Hematopoietic multipotent progenitor cell treated with erythropoietin and hydrocortisone succinate and interleukin-3 and kit ligand, for 4 days (in vitro differentiated cells): ENCODE measurements around the gene ITSN2.
"Not testable (repeated sequence)": the region's sequence is repeated elsewhere in the genome, so short reads cannot be mapped to it uniquely, and the experiment has no call there.

Source experiments
- DNase-seq: peaks from one replicate; pipeline ENCODE4 v3.0.0-alpha.2; 2015

ITSN2 gene

DNA sequence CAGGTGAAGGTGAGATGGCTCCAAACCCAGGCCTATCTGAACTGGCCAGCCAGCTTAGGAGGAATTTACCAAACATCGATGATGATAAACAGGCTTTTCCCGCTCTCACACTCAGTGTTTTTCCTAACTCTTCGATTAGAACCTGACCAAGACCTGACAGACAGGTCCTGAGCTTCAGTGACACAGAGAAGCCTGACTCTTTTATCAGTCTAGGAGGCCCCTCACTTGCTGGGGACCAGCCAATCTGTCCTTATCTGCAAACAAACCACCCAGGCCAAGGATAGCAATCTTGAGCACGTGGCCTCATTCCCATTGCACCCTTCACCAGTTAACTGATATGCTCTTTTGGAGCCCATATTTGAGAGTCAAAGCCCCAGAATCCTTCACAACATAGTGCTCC lies 1.9 kb upstream of the ITSN2 start:
- peak; percentile 53 for DNase-seq

DNA sequence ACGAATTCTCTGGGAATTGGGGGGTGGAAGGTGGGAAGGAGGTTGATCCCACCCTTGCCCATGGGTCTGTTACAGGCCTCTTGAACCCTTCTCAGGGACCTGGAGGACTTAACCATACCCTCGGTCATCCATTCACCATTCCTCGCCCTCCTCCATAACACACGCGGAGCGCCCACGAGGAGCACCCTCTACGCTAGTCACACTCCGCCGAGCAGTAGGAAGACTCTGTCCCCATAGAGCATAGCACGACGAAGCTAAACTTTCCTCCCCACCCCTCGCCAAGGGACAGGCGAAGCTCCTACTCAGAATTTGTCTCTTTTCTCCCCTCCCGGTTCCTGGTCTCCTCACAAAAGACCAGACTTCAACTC lies 611 bp upstream of the ITSN2 start:
- DNase-seq = no peak

DNA sequence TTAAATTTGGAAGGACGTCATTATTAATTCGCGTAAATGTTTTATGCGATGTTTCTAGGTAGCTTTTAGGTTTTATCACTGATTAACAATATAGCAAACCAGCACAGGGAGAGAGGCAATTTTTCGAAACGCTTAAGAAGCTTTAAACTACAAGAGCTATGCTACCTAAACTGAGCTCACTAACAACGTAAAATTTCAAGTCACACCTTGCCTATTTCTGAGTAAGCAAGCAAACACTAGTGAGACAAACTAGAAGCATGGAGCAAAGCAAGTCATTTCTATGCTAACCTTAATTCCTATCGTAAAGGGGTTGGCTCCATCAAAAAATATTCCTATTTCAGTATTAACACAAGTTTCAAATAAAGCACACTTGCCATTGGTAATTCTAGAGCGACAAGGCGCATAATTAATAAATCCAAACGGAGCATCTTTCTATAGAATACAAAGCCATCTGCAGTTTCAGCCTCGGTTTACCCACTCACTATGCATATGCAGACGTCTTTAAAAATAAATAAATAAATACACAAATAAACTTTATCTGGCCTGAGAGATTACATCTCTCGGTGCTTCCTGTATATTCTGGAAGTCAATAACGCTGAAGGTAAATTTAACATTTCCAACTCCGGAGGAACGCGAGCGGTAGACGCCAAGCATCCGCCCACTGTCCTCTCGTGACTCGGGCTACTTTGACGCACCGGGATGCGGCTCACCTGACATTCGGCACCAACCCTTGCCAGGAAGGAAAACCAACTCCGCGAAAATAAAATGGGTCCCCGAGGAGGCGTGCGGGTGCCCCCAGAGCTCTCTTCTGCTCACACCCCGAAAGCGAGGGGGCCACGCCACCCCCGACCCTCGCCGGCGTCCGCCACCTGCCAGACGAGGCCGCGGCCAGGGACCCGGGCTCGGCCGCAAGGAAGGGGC lies 947 bp downstream of the ITSN2 start:
- no peak for DNase-seq

DNA sequence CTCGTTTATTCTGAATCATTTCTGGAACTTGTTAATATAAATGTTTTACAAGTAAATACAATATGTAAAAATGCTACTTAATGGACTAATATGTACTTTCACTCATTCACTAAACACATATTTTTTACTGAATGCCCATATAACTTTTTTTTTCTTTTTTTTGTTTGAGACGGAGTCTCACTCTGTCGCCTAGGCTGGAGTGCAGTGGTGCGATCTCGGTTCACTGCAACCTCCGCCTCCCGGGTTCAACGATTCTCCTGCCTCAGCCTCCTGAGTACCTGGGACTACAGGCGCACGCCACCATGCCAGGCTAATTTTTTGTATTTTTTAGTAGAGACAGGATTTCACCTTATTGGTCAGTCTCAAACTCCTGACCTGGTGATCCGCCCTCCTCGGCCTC lies 2.6 kb downstream of the ITSN2 start:
- not testable (repeated sequence) for DNase-seq

- DNase-seq = not testable (repeated sequence)
Observed at GRCh38 chr2:24357115-24357514, 3.2 kb downstream of the ITSN2 start.

GRCh38 chr2:24354957-24355356 lies 5.4 kb downstream of the ITSN2 start:
- peak; percentile 65 for DNase-seq

DNA sequence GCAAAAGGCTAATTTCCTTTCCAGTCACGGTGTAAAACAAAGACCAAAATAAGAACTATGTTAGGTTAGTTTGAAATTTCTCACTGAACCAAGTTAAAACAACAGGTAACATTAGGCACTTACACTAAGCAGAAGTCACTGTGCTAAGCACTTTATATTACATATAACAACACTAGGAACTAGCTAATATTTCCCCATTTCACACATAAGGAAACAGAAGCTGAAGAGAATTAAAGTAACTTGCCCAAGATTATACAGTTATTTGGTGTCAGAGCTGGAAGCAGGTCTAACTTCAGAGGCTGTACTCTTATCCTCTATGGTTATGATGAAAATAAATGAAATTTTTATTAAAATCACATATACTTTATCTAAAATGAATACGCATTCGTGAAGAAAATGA lies 5.9 kb downstream of the ITSN2 start:
- no peak for DNase-seq

DNA sequence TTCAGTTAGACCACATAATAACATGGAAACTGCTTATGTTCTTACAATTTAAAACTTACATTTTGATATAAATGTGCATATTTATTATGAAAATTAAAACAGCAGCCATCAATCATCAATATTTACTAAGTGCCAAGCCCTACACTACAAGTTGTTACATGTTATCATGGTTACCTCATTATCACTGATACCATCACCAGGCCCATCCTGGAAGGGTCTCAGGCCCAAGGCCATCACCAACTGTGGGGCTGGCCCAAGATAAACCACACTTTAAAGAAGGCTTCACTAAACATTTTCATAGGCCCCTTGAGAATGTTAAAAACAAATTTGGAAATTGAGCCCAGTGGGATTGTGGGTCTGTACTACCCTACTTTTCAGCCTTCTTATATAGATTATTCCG lies 6.4 kb downstream of the ITSN2 start:
- no peak for DNase-seq

DNA sequence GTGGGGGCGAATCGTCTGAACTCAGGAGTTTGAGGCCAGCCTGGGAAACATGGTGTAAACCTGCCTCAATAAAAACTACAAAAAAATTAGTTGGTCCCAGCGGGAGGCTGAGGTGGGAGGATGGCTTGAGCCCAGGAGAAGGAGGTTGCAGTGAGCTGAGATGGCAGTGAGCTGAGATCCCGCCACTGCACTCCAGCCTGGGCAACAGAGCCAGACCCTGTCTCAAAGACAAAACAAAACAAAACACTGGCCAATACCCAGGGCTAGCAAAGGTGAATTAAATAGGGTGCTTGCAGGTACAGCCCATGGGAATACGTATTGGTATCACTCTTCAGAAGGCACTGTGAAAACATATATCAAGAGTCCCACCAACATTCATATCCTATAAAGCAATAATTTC lies 7.0 kb downstream of the ITSN2 start:
- no peak for DNase-seq

GRCh38 chr2:24352664-24353063 lies 7.7 kb downstream of the ITSN2 start:
- no peak for DNase-seq

GRCh38 chr2:24351981-24352380 lies 8.4 kb downstream of the ITSN2 start:
- DNase-seq = no peak

GRCh38 chr2:24351627-24351938 lies 8.8 kb downstream of the ITSN2 start:
- DNase-seq = no peak

GRCh38 chr2:24350826-24351626 lies 9.3 kb downstream of the ITSN2 start:
- DNase-seq = no peak

DNA sequence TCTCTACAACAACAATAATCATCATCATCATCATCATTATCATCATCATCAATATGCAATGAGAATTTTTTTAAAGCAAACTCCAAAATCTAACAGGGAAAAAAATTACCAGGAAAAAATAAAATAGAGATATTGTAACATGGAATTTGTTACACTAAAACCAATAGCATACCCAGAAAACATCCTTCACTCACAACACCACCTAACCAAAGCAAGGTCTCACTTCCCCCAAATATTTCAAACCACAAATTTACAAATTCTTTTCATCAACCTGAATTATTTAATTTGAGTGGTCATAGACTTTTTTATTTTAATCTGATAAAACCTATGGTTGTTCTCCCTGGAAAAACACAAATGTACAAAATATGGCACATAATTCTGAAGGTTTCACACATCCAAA lies 11.2 kb downstream of the ITSN2 start:
- DNase-seq = no peak

GRCh38 chr2:24345937-24346336 lies 14.4 kb downstream of the ITSN2 start:
- DNase-seq = no peak

DNA sequence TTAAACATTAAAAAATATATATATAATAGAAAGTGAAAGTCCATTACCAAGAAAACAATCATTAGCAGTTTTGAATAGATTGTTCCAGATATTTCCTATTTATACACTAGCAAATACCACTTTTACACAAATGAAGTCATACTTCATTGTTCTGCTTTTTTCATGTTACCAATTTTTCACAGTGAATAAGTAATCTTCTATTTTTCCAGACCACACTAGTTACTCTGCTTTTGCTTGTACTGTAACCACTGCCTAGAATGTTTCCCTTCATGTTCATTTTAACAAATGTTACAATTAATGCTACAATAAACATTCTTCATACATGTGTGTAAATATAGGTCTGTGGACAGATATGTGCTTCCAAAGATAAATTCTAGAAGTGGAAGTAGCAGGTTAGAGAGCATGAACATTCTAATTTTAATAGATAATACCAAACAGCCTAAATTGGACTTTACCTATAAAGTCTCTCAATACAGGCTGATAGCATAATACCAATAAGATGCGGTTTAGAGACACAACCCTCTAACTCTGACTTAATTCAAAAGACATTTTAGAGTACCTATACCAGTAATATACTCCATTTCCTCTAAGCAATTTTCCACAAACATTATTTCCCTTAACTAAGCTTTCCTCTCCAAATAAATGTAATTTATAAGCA lies 17.0 kb downstream of the ITSN2 start:
- no peak for DNase-seq

- DNase-seq = no peak
Observed at GRCh38 chr2:24342110-24342910, 18.0 kb downstream of the ITSN2 start.

DNA sequence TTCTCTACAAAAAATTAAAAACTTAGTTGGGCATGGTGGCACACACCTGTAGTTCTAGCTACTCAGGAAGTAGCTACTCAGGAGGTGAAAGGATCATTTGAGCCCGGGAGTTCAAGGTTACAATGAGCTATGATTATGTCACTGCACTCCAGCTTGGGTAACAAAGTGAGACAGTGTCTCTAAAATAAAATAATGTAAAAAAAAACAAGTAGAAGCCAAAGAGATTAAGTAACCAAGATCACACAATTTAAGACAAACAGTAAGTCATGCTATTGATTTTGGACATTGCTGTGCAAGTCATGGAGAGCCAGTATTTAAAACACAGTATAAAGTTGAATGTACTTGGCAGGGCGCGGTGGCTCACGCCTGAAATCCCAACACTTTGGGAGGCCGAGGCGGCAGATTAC lies 20.5 kb downstream of the ITSN2 start:
- DNase-seq = no peak

- DNase-seq = not testable (repeated sequence)
Observed at GRCh38 chr2:24339098-24339497, 21.2 kb downstream of the ITSN2 start.

GRCh38 chr2:24337890-24338289 lies 22.4 kb downstream of the ITSN2 start:
- peak; percentile 85 for DNase-seq

DNA sequence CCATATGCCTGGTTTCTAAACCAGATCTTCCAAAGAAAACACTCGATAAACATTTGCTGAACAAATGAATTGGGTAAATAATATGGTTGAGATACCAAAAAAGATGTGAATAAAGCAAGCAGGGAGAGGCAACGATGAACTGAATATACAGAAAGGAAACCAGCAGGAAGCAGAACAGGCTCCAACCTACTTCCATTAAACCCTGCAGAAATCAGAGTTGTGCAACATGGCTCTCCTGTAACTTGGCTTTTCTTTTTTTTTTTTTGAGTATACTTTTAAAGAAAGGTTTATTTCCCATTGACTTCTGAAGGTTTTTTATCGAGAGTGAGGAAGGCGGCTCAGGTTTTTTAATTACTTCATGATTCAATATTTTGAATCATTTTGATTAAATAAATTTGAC lies 23.5 kb downstream of the ITSN2 start:
- DNase-seq = peak; percentile 47

DNA sequence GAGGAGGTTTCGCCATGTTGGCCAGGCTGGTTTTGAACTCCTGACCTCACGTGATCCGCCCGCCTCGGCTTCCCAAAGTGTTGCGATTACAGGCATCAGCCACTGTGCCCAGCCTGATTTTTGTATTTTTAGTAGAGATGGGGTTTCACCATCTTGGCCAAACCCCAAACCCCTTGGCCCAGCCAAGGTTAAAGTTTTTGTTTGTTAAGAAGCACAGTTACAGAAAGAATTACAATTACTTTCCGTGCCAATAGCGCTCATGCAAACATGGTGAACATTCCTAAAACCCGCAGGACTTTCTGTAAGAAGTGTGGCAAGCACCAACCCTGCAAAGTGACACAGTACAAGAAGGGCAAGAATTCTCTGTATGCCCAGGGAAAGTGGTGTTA lies 26.1 kb downstream of the ITSN2 start:
- DNase-seq = no peak
